ENCODE measurements around the gene WNT3A.
"Not testable (repeated sequence)": the region's sequence is repeated elsewhere in the genome, so short reads cannot be mapped to it uniquely, and the experiment has no call there.

Gene WNT3A

GRCh38 chr1:228013131-228013934 lies 6.5 kb downstream of the WNT3A start:
- no peak for DNase-seq

- DNase-seq: no peak
These were observed 7.4 kb downstream of the WNT3A start for GRCh38 chr1:228013935-228014930.

DNA sequence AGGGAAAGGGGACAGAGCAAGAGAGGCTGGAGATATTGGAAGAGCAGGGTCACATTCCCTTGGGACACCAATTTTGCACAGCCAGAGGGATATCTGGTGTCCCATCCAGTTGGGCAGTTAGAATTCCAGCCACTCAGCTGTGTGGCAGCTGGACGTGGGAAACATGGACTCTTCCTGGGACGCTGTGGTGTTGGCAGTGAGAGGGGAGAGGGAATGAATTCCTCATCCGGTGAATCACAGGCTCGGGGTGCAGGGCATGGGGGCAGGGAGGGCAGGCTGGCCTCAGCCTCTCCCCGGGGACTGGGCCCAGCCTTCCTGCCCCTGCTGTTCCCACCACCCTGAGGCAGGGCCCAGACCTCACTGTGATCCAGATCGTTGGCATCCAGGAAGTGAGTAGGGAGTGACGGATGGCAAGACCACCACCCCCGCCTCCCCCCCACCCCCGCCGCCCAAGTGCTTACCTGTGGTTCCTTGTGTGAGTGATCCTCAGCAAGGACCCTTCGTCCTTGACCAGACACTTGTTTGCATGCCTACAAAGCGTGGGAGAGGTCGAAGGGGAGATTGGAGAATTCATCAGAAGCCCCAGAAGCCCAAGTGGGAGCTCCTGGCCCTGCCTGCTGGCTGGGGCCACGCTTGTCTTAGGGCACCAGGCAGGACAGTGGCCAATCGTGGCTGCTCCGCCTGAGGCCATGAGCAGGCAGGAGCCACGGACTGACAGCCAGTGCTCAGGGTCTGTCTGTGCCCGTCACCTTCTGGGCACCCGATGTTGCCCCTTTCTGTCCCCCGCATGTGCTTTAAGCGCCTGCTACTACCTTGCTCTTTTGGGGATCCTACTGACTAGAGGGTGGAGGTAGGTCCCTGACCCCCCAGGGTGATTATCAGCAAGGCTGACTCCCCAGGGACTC lies 8.7 kb downstream of the WNT3A start:
- DNase-seq: no peak

- DNase-seq: no peak
These were observed 9.3 kb downstream of the WNT3A start for GRCh38 chr1:228016181-228016510.

GRCh38 chr1:228016653-228017355 lies 10.0 kb downstream of the WNT3A start:
- no peak for DNase-seq

DNA sequence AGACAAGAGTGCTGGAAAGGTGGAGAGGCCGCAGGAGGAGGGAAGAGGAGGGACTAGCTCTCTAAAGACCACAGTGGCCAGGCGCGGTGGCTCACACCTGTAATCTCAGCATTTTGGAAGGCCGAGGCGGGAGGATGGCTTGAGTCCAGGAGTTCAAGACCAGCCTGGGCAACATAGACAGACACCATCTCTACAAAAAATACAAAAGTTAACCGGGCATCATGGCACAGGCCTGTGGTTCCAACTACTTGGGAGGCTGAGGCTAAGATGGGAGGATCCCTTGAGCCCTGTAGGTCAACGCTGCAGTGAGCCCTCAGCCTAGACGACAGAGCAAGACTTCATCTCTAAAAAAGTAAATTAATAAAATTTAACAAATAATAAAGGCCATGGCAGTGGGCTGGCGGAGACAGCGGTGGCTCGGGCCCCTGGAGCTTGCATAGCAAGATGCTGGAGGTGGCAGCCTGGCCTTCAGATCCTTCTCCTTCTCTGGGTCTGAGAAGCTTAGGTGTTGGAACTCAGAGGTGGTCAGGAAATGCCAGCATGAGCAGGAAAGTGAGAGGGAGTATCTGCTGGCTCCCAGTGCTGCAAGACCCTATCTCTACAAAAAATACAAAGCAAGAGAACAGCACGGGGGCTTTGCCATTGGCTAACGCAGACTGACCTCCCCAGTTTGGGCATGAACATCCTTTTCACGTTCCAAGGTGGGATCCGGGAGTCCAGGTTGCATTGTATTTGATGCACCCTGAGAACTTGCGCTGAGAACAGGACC lies 10.7 kb downstream of the WNT3A start:
- no peak for DNase-seq

GRCh38 chr1:228018125-228018398 lies 11.3 kb downstream of the WNT3A start:
- DNase-seq: no peak

DNA sequence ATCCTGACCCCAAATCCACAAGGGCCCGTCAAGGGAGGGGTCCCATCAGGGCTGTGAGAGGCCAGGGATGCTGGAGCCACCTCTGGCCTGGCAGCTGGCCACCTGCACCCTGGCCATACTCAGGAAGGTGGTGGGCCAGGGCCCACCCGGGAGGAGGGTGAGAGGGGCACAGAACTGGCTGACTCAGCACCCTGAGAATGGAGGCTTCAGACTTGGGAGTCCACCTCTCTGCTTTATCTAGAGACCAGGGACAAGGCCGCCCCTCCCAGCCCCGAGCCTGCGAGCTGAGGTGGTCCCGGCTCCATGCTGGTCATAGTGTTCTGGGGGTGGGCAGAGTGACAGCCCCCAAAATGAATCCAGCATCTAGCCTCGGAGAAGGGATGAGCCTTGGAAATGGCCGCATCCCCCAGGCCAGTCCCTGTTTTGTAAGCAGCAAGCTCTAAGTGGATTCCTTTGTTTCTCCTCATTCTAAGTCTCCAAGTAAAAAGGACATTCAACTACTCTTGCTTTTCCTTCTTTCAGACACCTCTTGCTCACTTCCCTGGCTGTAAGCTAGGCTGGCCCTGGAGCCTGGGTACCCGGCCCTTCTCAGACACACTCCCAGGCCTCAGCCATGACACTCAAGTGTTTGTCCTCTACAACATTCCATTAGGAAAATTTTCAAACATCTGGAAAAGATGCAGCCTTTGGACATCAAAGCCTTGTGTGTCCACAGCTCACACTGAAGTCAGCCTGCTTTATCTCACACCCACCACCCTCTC lies 12.3 kb downstream of the WNT3A start:
- DNase-seq: no peak

DNA sequence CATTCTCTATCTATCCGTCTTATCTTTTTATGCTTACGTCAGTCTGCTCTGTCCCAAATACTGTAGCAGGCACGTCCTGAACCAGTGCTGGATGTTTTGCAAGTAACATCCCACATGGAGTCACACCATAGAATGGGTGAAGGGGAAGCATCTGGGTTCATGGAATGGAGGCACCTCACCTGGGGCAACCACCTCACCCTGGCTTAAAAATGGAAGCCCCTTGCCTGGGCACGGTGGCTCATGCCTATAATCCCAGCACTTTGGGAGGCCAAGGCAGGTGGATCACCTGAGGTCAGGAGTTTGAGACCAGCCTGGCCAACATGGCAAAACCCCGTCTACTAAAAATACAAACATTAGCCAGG lies 12.9 kb downstream of the WNT3A start:
- not testable (repeated sequence) for DNase-seq

DNA sequence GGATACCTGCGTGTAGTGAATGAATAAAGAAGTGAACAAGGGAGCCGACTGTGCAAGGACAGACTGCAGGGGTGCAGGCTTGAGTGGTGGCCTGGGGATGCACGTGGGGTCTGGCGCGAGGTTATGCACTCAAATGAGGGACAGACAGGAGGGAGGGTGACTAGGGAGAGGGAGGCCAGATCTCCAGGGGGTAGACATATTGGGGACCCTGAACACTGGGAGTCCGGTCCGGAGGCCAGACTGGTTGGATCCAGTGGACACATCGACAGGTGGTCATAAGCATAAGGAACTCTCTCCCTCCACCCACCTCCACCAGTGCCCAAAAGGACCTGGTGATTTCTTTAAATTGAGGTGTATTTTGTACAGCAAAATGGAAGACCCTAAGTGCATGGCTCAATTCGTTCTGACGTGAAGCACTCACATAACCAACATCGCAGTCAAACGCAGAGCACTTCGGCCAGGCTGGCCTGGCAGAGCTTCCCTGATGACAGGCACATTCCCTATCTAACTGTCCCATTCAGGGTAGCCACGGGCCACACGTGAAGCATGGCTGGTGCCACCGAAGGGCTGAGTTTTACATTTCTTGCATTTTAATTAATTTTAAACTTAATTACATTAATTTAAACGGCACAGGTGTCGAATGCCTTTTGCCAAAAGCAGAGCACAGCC lies 14.0 kb downstream of the WNT3A start:
- no peak for DNase-seq

DNA sequence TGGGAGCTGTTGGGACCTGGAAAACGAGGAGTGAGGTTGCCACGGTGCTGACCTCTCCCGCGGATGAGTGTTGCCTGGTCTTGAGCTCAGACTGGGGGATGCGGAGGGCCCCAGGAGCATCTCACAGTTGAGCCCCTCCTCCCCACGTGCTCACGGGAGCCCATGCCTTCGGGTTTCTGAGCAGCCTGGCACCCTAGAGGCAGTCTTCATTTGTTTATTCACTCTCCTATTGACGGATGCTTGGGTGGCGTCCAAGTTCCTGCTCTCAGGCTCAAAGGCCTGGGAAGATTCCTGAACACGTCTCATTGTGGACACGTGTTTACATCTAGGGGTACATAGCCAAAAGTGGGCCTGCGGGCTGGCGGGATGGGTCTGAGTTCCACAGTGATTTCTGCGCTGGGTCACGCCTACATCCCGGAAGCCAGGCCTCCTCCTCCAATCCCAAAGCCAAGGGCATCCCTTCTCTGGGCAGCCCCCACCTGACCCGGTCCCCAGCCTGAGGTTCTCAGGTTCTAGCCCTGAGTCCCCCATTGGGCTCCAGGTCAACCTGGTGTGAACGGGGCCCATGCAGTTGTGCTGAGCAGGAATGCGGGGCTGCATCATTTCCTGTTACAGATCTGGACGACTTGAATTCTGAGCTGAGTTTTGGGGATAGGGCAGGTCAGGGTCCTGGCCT lies 14.7 kb downstream of the WNT3A start:
- no peak for DNase-seq

GRCh38 chr1:228022571-228023293 lies 15.9 kb downstream of the WNT3A start:
- no peak for DNase-seq

GRCh38 chr1:228023294-228023639 lies 16.5 kb downstream of the WNT3A start:
- no peak for DNase-seq

GRCh38 chr1:228029281-228029680 lies 22.5 kb downstream of the WNT3A start:
- no peak for DNase-seq

DNA sequence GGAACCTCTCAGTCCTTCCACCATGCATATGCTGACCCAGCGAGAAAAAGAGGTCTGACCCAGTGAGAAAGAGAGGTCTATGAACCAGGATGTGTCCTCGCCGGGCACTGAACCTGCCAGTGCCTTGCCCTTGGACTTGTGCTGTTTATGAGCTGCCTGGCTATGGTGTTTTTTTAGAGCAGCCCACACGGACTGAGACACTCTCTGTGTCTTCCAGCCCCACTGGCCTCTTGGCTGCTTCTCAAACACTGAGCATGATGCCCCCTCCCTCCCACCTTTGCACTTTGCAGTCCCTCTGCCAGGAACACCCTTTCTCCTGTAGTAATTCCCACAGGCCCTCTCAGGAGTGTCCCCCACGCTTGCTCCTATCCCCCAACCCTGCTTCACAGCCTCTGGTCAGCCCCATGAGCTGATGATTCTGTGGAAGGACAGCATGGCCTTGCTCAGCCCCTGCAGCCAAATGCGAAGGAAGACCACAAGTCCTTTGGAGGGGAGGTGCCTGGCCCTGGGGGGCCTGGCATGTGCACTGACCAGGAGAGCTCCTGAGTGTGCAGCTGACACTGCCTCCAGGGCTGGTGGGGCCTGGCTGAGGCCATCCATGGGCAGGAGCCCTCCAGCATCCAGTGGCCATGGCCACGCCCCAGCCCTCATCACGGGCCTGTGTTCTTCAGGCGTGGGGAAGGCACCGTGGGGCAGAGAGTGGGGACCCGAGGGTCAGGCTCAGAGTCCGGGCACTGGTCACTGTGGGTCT lies 23.8 kb downstream of the WNT3A start:
- DNase-seq: no peak

DNA sequence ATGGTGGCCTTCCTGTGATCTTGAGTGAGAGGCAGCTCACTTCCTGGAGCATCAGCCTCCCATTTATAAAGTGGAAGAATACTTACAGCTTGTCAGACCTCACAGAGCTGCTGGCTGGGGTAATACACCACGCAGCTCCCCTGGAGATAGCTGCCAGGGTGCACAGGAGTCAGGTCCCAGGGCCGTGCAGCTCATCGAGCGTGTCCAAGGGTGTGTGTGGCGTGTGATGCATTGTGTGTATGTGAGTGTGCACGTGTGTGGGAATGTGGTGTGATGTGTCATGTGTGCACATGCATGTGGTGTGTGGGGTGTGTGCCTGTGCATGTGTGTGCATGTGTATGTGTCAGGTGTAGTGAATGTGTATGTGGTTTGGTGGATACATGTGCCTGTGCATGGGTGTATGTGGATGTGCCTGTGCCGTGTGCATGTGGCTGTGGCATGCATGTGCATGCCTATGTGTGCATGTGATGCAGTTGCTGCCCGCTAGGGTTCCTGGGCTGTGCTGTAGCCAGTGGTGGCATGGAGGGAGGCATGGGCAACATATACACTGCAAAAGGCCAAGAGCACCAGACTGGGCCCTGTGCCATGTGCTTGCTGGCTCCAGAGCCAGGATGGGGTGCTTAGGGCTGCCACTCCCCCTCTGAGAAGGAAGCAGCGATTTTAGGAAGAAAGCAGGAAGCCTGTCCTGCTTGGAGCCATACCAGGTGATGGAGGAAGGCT lies 24.6 kb downstream of the WNT3A start:
- DNase-seq: no peak

DNA sequence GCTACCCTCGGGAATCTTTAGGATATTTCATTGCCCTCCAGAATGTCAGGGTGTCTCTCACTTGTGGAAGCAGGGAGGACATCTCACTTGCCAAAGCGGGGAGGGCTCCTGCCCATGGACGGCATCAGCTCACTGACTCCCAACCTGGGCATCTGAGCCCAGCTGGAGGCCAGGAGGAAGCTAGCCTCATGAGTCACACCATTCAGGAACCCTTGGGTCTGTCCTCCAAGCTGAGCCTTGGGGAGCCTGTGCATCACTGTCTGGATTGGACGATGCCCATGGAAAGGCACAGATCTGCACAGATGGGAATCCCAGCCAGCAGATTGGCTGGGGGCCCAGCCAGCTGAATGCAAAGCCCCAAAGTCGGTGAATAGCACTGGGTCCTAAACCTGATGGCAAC lies 25.2 kb downstream of the WNT3A start:
- no peak for DNase-seq

DNA sequence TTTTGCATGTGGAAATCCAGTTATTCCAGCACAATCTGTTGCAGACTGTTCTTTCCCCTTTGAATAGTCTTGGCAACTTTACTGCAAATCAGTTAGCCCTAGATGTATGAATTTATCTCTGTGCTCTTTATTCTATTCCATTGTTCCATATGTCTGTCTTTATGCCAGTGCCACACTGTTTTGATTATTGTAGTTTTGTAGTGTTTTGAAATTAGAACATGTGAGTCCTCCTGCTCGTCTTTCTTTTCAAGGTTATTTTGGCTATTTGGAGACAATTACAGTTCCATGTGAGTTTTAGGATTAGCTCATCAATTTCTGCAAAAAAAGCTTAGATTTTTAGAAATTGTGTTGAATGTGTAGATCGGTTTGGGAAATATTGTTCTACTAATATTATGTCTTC lies 26.6 kb downstream of the WNT3A start:
- DNase-seq: no peak

Data from activated CD4-positive, alpha-beta T cell treated with anti-CD3 and anti-CD28 coated beads, Interleukin-2, Interleukin-6, amounts not matched to agents 100 ng/mL and 50 ng/mL, durations not matched to agents 16 hours and 8 hours (primary cell).